ENCODE measurements around the gene ECT2.

Gene ECT2

GRCh38 chr3:172776049-172776717 is 25.7 kb downstream of the ECT2 start:
- Histone ChIP-seq H3K4me3 (ENCODE audit: low read length in 2 of 2) (no peak overlapping the region), H3K9me3 (replicated peaks in 1 of 2; ENCODE audit: control insufficient read depth in 2 of 2, insufficient read depth in 1 of 2, low read depth in 1 of 2, low read length in 2 of 2) (peaks cover 0 to 8% of the 10 kb centered on the region in 2 donors), H4K91ac (ENCODE audit: low read depth, low read length, poor library complexity) (no peak overlapping the region), H2BK120ac (ENCODE audit: low read depth, low read length) (no peak overlapping the region), H3K79me1 (ENCODE audit: low read depth, low read length) (no peaks in the 10 kb centered on the region), H3K4me1 (ENCODE audit: control insufficient read depth in 2 of 2, insufficient read depth in 1 of 2, low read depth in 1 of 2, low read length in 2 of 2) (no peaks in the 10 kb centered on the region), H3K36me3 (replicated peaks in 1 of 2; ENCODE audit: control insufficient read depth in 2 of 2, insufficient read depth in 2 of 2, low read length in 2 of 2) (peaks cover 14 to 99% of the 10 kb centered on the region in 2 donors), H3K27me3 (ENCODE audit: control insufficient read depth in 3 of 3, insufficient read depth in 3 of 3, low read depth in 1 of 3, low read length in 3 of 3) (no peaks in the 10 kb centered on the region), H2BK12ac (ENCODE audit: low read length) (no peak overlapping the region), H2AK5ac (ENCODE audit: low read depth, low read length) (no peak overlapping the region), H3K4ac (ENCODE audit: low read length) (no peak overlapping the region), H2AFZ (ENCODE audit: low read length) (no peak overlapping the region), H3K14ac (ENCODE audit: low read length) (no peak overlapping the region), H3K9ac (ENCODE audit: low read depth, low read length, poor library complexity) (no peak overlapping the region), H2BK5ac (ENCODE audit: low read length) (no peak overlapping the region), H2BK15ac (ENCODE audit: low read length) (no peak overlapping the region), H4K8ac (ENCODE audit: low read depth, low read length) (no peak overlapping the region), H3K27ac (replicated peaks; ENCODE audit: low read length) (no peak overlapping the region), H3K4me2 (ENCODE audit: insufficient read depth, low read length, poor library complexity, severe bottlenecking) (no peak overlapping the region), H3K18ac (ENCODE audit: low read length) (no peak overlapping the region), H3K23ac (ENCODE audit: low read depth, low read length, poor library complexity) (no peak overlapping the region)
- no CpG with 5 or more reads among the region's 5 CpGs for WGBS, 2 donors (ENCODE audit: extremely low coverage in 2 of 2, insufficient read length in 2 of 2, insufficient replicate concordance in 1 of 2)
- DNase-seq (ENCODE audit: low spot score): no peak

DNA sequence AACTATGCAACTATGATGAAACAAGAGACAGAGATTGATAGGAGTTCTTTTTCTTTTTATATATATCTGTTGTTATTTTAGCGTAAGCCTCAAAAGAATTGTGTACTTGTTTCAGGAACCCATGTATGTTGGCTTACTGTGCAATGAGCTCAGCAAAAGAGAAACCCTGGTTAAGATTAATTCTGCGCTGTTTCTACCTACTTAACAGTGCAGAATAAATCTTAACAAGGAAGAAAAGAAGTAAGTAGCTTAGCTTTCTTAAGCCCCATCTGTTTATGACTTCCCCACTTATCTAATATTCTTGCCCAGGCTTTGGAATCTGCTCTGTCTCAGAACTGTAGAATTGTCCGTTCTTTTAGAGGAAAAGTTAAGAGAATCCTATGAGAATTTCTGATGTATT is 27.4 kb downstream of the ECT2 start:
- Histone ChIP-seq H4K91ac (ENCODE audit: low read depth, low read length, poor library complexity) (no peak overlapping the region), H3K4me2 (ENCODE audit: insufficient read depth, low read length, poor library complexity, severe bottlenecking) (no peak overlapping the region), H4K8ac (ENCODE audit: low read depth, low read length) (no peak overlapping the region), H2BK5ac (ENCODE audit: low read length) (no peak overlapping the region), H2BK12ac (ENCODE audit: low read length) (no peak overlapping the region), H2BK120ac (ENCODE audit: low read depth, low read length) (no peak overlapping the region), H3K18ac (ENCODE audit: low read length) (no peak overlapping the region), H3K9me3 (replicated peaks in 1 of 2; ENCODE audit: control insufficient read depth in 2 of 2, insufficient read depth in 1 of 2, low read depth in 1 of 2, low read length in 2 of 2) (no peaks in the 10 kb centered on the region), H3K79me1 (ENCODE audit: low read depth, low read length) (no peaks in the 10 kb centered on the region), H3K36me3 (replicated peaks in 1 of 2; ENCODE audit: control insufficient read depth in 2 of 2, insufficient read depth in 2 of 2, low read length in 2 of 2) (peaks cover 18 to 99% of the 10 kb centered on the region in 2 donors), H3K14ac (ENCODE audit: low read length) (no peak overlapping the region), H3K27ac (replicated peaks; ENCODE audit: low read length) (no peak overlapping the region), H2AK5ac (ENCODE audit: low read depth, low read length) (no peak overlapping the region), H3K4me3 (ENCODE audit: low read length in 2 of 2) (no peak overlapping the region), H2BK15ac (ENCODE audit: low read length) (no peak overlapping the region), H3K4me1 (ENCODE audit: control insufficient read depth in 2 of 2, insufficient read depth in 1 of 2, low read depth in 1 of 2, low read length in 2 of 2) (no peaks in the 10 kb centered on the region), H2AFZ (ENCODE audit: low read length) (no peak overlapping the region), H3K23ac (ENCODE audit: low read depth, low read length, poor library complexity) (no peak overlapping the region), H3K9ac (ENCODE audit: low read depth, low read length, poor library complexity) (no peak overlapping the region), H3K27me3 (ENCODE audit: control insufficient read depth in 3 of 3, insufficient read depth in 3 of 3, low read depth in 1 of 3, low read length in 3 of 3) (no peaks in the 10 kb centered on the region), H3K4ac (ENCODE audit: low read length) (no peak overlapping the region)
- no peak for DNase-seq (ENCODE audit: low spot score)
- no CpG with 5 or more reads among the region's 3 CpGs for WGBS, 2 donors (ENCODE audit: extremely low coverage in 2 of 2, insufficient read length in 2 of 2, insufficient replicate concordance in 1 of 2)

GRCh38 chr3:172782235-172782634 is 31.7 kb downstream of the ECT2 start:
- H3K14ac ChIP-seq (ENCODE audit: low read length): no peak overlapping the region
- H3K4me1 ChIP-seq (ENCODE audit: control insufficient read depth in 2 of 2, insufficient read depth in 1 of 2, low read depth in 1 of 2, low read length in 2 of 2): no peaks in the 10 kb centered on the region
- H3K9ac ChIP-seq (ENCODE audit: low read depth, low read length, poor library complexity): no peak overlapping the region
- no CpG with 5 or more reads among the region's 2 CpGs for WGBS, 2 donors (ENCODE audit: extremely low coverage in 2 of 2, insufficient read length in 2 of 2, insufficient replicate concordance in 1 of 2)
- H2BK15ac ChIP-seq (ENCODE audit: low read length): no peak overlapping the region
- no peak overlapping the region for H3K23ac ChIP-seq (ENCODE audit: low read depth, low read length, poor library complexity)
- H2BK12ac ChIP-seq (ENCODE audit: low read length): no peak overlapping the region
- no peaks in the 10 kb centered on the region for H3K9me3 ChIP-seq (replicated peaks in 1 of 2; ENCODE audit: control insufficient read depth in 2 of 2, insufficient read depth in 1 of 2, low read depth in 1 of 2, low read length in 2 of 2)
- H3K27me3 ChIP-seq (ENCODE audit: control insufficient read depth in 3 of 3, insufficient read depth in 3 of 3, low read depth in 1 of 3, low read length in 3 of 3): no peaks in the 10 kb centered on the region
- no peak overlapping the region for H2BK5ac ChIP-seq (ENCODE audit: low read length)
- no peaks in the 10 kb centered on the region for H3K79me1 ChIP-seq (ENCODE audit: low read depth, low read length)
- H3K18ac ChIP-seq (ENCODE audit: low read length): no peak overlapping the region
- H2AFZ ChIP-seq (ENCODE audit: low read length): no peak overlapping the region
- no peak overlapping the region for H3K4ac ChIP-seq (ENCODE audit: low read length)
- peaks cover 7 to 99% of the 10 kb centered on the region in 2 donors for H3K36me3 ChIP-seq (replicated peaks in 1 of 2; ENCODE audit: control insufficient read depth in 2 of 2, insufficient read depth in 2 of 2, low read length in 2 of 2)
- no peak overlapping the region for H4K91ac ChIP-seq (ENCODE audit: low read depth, low read length, poor library complexity)
- H2AK5ac ChIP-seq (ENCODE audit: low read depth, low read length): no peak overlapping the region
- DNase-seq (ENCODE audit: low spot score): no peak
- H3K4me2 ChIP-seq (ENCODE audit: insufficient read depth, low read length, poor library complexity, severe bottlenecking): no peak overlapping the region
- no peak overlapping the region for H4K8ac ChIP-seq (ENCODE audit: low read depth, low read length)
- no peak overlapping the region for H3K4me3 ChIP-seq (ENCODE audit: low read length in 2 of 2)
- H3K27ac ChIP-seq (replicated peaks; ENCODE audit: low read length): no peak overlapping the region
- no peak overlapping the region for H2BK120ac ChIP-seq (ENCODE audit: low read depth, low read length)

DNA sequence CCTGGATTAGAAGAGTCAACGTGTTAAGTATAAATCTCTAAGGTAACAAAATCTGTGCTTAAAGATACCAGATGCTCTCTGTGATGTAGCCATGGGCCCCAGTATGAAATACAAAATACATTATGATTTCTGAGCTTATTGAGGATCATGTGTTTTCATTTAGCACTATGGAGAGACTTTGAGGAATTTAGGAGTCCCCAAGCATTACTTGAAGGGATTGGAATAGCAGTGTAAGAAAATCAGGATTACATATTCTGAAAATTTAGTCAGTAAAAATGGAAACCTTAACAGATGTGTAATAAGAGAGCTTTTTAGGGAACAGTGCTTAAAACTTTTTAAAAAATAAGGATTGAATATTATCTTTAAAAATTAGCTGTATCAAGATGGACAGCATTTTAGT is 35.5 kb downstream of the ECT2 start:
- no peak overlapping the region for H3K14ac ChIP-seq (ENCODE audit: low read length)
- no peak overlapping the region for H2BK12ac ChIP-seq (ENCODE audit: low read length)
- H4K8ac ChIP-seq (ENCODE audit: low read depth, low read length): no peak overlapping the region
- no peak overlapping the region for H2BK15ac ChIP-seq (ENCODE audit: low read length)
- no CpG with 5 or more reads among the region's 1 CpG for WGBS, 2 donors (ENCODE audit: extremely low coverage in 2 of 2, insufficient read length in 2 of 2, insufficient replicate concordance in 1 of 2)
- no peak overlapping the region for H2AFZ ChIP-seq (ENCODE audit: low read length)
- H2BK120ac ChIP-seq (ENCODE audit: low read depth, low read length): no peak overlapping the region
- H3K4me1 ChIP-seq (ENCODE audit: control insufficient read depth in 2 of 2, insufficient read depth in 1 of 2, low read depth in 1 of 2, low read length in 2 of 2): no peaks in the 10 kb centered on the region
- no peak overlapping the region for H3K4ac ChIP-seq (ENCODE audit: low read length)
- no peak overlapping the region for H4K91ac ChIP-seq (ENCODE audit: low read depth, low read length, poor library complexity)
- H3K4me2 ChIP-seq (ENCODE audit: insufficient read depth, low read length, poor library complexity, severe bottlenecking): no peak overlapping the region
- no peak overlapping the region for H3K23ac ChIP-seq (ENCODE audit: low read depth, low read length, poor library complexity)
- H2BK5ac ChIP-seq (ENCODE audit: low read length): no peak overlapping the region
- no peak overlapping the region for H3K18ac ChIP-seq (ENCODE audit: low read length)
- H3K9me3 ChIP-seq (replicated peaks in 1 of 2; ENCODE audit: control insufficient read depth in 2 of 2, insufficient read depth in 1 of 2, low read depth in 1 of 2, low read length in 2 of 2): peaks cover 0 to 9% of the 10 kb centered on the region in 2 donors
- DNase-seq (ENCODE audit: low spot score): no peak
- no peak overlapping the region for H2AK5ac ChIP-seq (ENCODE audit: low read depth, low read length)
- peaks cover 17 to 100% of the 10 kb centered on the region in 2 donors for H3K36me3 ChIP-seq (replicated peaks in 1 of 2; ENCODE audit: control insufficient read depth in 2 of 2, insufficient read depth in 2 of 2, low read length in 2 of 2)
- H3K27ac ChIP-seq (replicated peaks; ENCODE audit: low read length): no peak overlapping the region
- no peaks in the 10 kb centered on the region for H3K79me1 ChIP-seq (ENCODE audit: low read depth, low read length)
- H3K9ac ChIP-seq (ENCODE audit: low read depth, low read length, poor library complexity): no peak overlapping the region
- no peak overlapping the region for H3K4me3 ChIP-seq (ENCODE audit: low read length in 2 of 2)
- H3K27me3 ChIP-seq (ENCODE audit: control insufficient read depth in 3 of 3, insufficient read depth in 3 of 3, low read depth in 1 of 3, low read length in 3 of 3): no peaks in the 10 kb centered on the region

Measured in neuronal stem cell (in vitro differentiated cells).